Bladder microvascular endothelial cell (primary cell): ENCODE data around the gene CYP1A1. TPM values are rescaled to one million over a fixed set of nuclear protein-coding genes. Genes with fewer than 3 reads are reported as not detected.

Experiments used
- total RNA-seq: library from RNA; depleted of rRNA; stranded (reverse); fragments of >200 nt; gene quantifications from 2 replicates; pipeline ENCODE4 v1.2.3, GENCODE V29; 2014

Gene CYP1A1
- total RNA-seq = 22.8 and 31.5 TPM in 2 replicates

GRCh38 chr15:74725225-74725774 lies at the start of gene CYP1A1:
TSS of gene CYP1A1 (minus strand) at chr15:74725528. CDS start at chr15:74723097, 2,431 bp downstream.

GRCh38 chr15:74748322-74748946 lies 23.1 kb upstream of the CYP1A1 start, which contains the start of gene CYP1A2:
TSS of gene CYP1A2 (plus strand) at chr15:74748845. CDS start at chr15:74749739, 894 bp downstream.

GRCh38 chr15:74695597-74696397 lies 29.5 kb downstream of the CYP1A1 start, which contains the start of gene EDC3:
TSS of gene EDC3 (minus strand) at chr15:74696024. CDS start at chr15:74675124, 20,900 bp downstream.

Other genes with a start within 250 kb of the CYP1A1 start
- 1.9 and 5.3 TPM in 2 replicates for gene ARID3B, start 184.3 kb downstream of the CYP1A1 start, total RNA-seq
- gene CLK3, start 109.7 kb downstream of the CYP1A1 start, total RNA-seq = 41.6 and 70.8 TPM in 2 replicates
- gene EDC3, start 29.5 kb downstream of the CYP1A1 start, total RNA-seq = 10.0 and 29.5 TPM in 2 replicates
- not detected in 2 replicates for gene CYP1A2, start 23.3 kb upstream of the CYP1A1 start, total RNA-seq
- 29.6 and 87.0 TPM in 2 replicates for gene CSK, start 56.6 kb upstream of the CYP1A1 start, total RNA-seq
- gene LMAN1L, start 87.3 kb upstream of the CYP1A1 start, total RNA-seq = 0.13 TPM in 1 of 2 replicates, not detected in the other
- not detected in 2 replicates for gene CPLX3, start 101.1 kb upstream of the CYP1A1 start, total RNA-seq
- gene ULK3, start 117.6 kb upstream of the CYP1A1 start, total RNA-seq = 13.3 and 33.2 TPM in 2 replicates
- gene SCAMP2, start 147.8 kb upstream of the CYP1A1 start, total RNA-seq = 12.1 and 31.5 TPM in 2 replicates
- 22.3 and 54.6 TPM in 2 replicates for gene MPI, start 164.5 kb upstream of the CYP1A1 start, total RNA-seq
- gene FAM219B, start 181.3 kb upstream of the CYP1A1 start, total RNA-seq = 29.6 and 44.9 TPM in 2 replicates
- gene COX5A, start 212.5 kb upstream of the CYP1A1 start, total RNA-seq = 50.3 and 70.5 TPM in 2 replicates
- 10.6 and 11.2 TPM in 2 replicates for gene RPP25, start 231.2 kb upstream of the CYP1A1 start, total RNA-seq